ENCODE measurements around the gene CDC20B.

The CDC20B gene

GRCh38 chr5:55175781-55176175 lies 2.8 kb upstream of the CDC20B start:
- no peak for TF ChIP-seq YY1 (IDR thresholded peaks at IDR 0.05; ENCODE audit: insufficient read depth, insufficient read length)
- TF ChIP-seq ZNF274 (IDR thresholded peaks at IDR 0.05; ENCODE audit: low read depth, low read length): no peak
- no peak for TF ChIP-seq SUZ12 (IDR thresholded peaks at IDR 0.05; ENCODE audit: extremely low read depth, insufficient read depth, insufficient read length)
- no peaks in the 10 kb centered on the region for H3K36me3 ChIP-seq (ENCODE audit: insufficient read depth, insufficient read length, low read length)
- H3K4me3 ChIP-seq (ENCODE audit: insufficient read length, low read depth): peak overlapping the region; percentile 24
- H3K4me1 ChIP-seq (ENCODE audit: insufficient read depth, insufficient read length): no peaks in the 10 kb centered on the region
- peak overlapping the region; percentile 42 for H3K9ac ChIP-seq (ENCODE audit: insufficient read length, low read depth)
- no peaks in the 10 kb centered on the region for H3K9me3 ChIP-seq (ENCODE audit: insufficient read depth, low read length)
- H3K27me3 ChIP-seq (ENCODE audit: insufficient read depth, insufficient read length): peaks cover 64% of the 10 kb centered on the region
- DNase-seq (ENCODE audit: low read depth, low spot score): no peak

DNA sequence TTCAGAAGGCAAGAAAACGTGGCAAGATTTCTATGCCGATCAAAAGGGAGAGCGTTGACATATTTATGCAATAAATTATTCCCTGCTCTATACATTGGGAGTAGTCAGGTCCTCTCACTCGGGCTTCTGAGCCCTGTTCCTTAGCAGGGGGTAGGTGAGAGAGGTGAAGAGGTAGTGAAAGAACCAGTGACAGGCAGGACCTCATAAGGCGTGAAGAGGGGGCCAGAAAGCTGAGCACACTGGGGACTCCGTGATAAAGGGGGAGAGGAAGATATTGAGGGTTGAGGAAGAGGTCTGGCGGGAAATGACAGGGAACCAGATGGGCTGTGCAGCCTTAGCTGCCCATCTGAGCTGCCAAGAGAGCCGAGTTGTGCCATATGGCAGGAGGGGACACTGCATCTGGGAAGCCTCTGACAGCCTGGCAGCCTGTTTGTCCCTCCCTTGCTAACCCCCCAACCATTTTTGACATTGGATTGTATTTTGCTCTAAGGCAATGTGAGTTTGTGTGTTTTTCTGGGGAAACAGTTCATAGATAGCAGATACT lies 782 bp upstream of the CDC20B start:
- TF ChIP-seq YY1 (IDR thresholded peaks at IDR 0.05; ENCODE audit: insufficient read depth, insufficient read length) (no peak), ZNF274 (IDR thresholded peaks at IDR 0.05; ENCODE audit: low read depth, low read length) (no peak), SUZ12 (IDR thresholded peaks at IDR 0.05; ENCODE audit: extremely low read depth, insufficient read depth, insufficient read length) (no peak)
- no peaks in the 10 kb centered on the region for H3K9me3 ChIP-seq (ENCODE audit: insufficient read depth, low read length)
- H3K4me1 ChIP-seq (ENCODE audit: insufficient read depth, insufficient read length): no peaks in the 10 kb centered on the region
- no peaks in the 10 kb centered on the region for H3K36me3 ChIP-seq (ENCODE audit: insufficient read depth, insufficient read length, low read length)
- no peak for DNase-seq (ENCODE audit: low read depth, low spot score)
- peaks cover 62% of the 10 kb centered on the region for H3K27me3 ChIP-seq (ENCODE audit: insufficient read depth, insufficient read length)
- H3K9ac ChIP-seq (ENCODE audit: insufficient read length, low read depth): peak overlapping the region; percentile 56
- H3K4me3 ChIP-seq (ENCODE audit: insufficient read length, low read depth): peak overlapping the region; percentile 37

GRCh38 chr5:55172051-55172899 lies 702 bp downstream of the CDC20B start:
- DNase-seq (ENCODE audit: low read depth, low spot score): peak; percentile 61
- TF ChIP-seq ZNF274 (IDR thresholded peaks at IDR 0.05; ENCODE audit: low read depth, low read length) (no peak), SUZ12 (IDR thresholded peaks at IDR 0.05; ENCODE audit: extremely low read depth, insufficient read depth, insufficient read length) (no peak), YY1 (IDR thresholded peaks at IDR 0.05; ENCODE audit: insufficient read depth, insufficient read length) (no peak)
- Histone ChIP-seq H3K9ac (ENCODE audit: insufficient read length, low read depth) (no peak overlapping the region), H3K36me3 (ENCODE audit: insufficient read depth, insufficient read length, low read length) (no peaks in the 10 kb centered on the region), H3K9me3 (ENCODE audit: insufficient read depth, low read length) (no peaks in the 10 kb centered on the region), H3K4me1 (ENCODE audit: insufficient read depth, insufficient read length) (no peaks in the 10 kb centered on the region), H3K27me3 (ENCODE audit: insufficient read depth, insufficient read length) (peaks cover 51% of the 10 kb centered on the region), H3K4me3 (ENCODE audit: insufficient read length, low read depth) (no peak overlapping the region)

DNA sequence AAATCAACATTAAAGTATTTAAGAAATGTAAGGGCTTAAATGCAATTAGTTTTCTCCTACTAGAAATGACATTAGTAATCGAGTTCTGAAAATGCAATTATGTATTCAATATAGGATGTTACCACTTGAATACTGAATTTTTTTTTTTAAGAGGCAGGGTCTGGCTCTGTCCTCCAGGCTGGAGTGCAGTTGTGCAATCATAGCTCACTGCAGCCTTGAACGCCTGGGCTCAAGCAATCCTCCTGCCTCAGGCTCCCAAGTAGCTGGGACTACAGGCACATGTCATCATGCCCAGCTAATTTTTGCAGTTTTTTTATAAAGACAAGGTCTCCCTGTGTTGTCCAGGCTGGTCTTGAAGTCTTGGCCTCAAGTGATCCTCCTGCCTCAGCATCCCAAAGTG lies 1.5 kb downstream of the CDC20B start:
- no peak for TF ChIP-seq YY1 (IDR thresholded peaks at IDR 0.05; ENCODE audit: insufficient read depth, insufficient read length)
- TF ChIP-seq ZNF274 (IDR thresholded peaks at IDR 0.05; ENCODE audit: low read depth, low read length): no peak
- no peak for TF ChIP-seq SUZ12 (IDR thresholded peaks at IDR 0.05; ENCODE audit: extremely low read depth, insufficient read depth, insufficient read length)
- Histone ChIP-seq H3K9me3 (ENCODE audit: insufficient read depth, low read length) (no peaks in the 10 kb centered on the region), H3K4me1 (ENCODE audit: insufficient read depth, insufficient read length) (no peaks in the 10 kb centered on the region), H3K4me3 (ENCODE audit: insufficient read length, low read depth) (no peak overlapping the region), H3K36me3 (ENCODE audit: insufficient read depth, insufficient read length, low read length) (peaks cover 3% of the 10 kb centered on the region), H3K27me3 (ENCODE audit: insufficient read depth, insufficient read length) (peaks cover 43% of the 10 kb centered on the region), H3K9ac (ENCODE audit: insufficient read length, low read depth) (no peak overlapping the region)
- no peak for DNase-seq (ENCODE audit: low read depth, low spot score)

GRCh38 chr5:55162666-55163065 lies 10.3 kb downstream of the CDC20B start:
- H3K27me3 ChIP-seq (ENCODE audit: insufficient read depth, insufficient read length): no peaks in the 10 kb centered on the region
- DNase-seq (ENCODE audit: low read depth, low spot score): no peak
- H3K9ac ChIP-seq (ENCODE audit: insufficient read length, low read depth): no peak overlapping the region
- no peak for TF ChIP-seq SUZ12 (IDR thresholded peaks at IDR 0.05; ENCODE audit: extremely low read depth, insufficient read depth, insufficient read length)
- TF ChIP-seq ZNF274 (IDR thresholded peaks at IDR 0.05; ENCODE audit: low read depth, low read length): no peak
- TF ChIP-seq YY1 (IDR thresholded peaks at IDR 0.05; ENCODE audit: insufficient read depth, insufficient read length): no peak
- H3K4me3 ChIP-seq (ENCODE audit: insufficient read length, low read depth): no peak overlapping the region
- no peaks in the 10 kb centered on the region for H3K9me3 ChIP-seq (ENCODE audit: insufficient read depth, low read length)
- H3K36me3 ChIP-seq (ENCODE audit: insufficient read depth, insufficient read length, low read length): peaks cover 53% of the 10 kb centered on the region
- H3K4me1 ChIP-seq (ENCODE audit: insufficient read depth, insufficient read length): no peaks in the 10 kb centered on the region

DNA sequence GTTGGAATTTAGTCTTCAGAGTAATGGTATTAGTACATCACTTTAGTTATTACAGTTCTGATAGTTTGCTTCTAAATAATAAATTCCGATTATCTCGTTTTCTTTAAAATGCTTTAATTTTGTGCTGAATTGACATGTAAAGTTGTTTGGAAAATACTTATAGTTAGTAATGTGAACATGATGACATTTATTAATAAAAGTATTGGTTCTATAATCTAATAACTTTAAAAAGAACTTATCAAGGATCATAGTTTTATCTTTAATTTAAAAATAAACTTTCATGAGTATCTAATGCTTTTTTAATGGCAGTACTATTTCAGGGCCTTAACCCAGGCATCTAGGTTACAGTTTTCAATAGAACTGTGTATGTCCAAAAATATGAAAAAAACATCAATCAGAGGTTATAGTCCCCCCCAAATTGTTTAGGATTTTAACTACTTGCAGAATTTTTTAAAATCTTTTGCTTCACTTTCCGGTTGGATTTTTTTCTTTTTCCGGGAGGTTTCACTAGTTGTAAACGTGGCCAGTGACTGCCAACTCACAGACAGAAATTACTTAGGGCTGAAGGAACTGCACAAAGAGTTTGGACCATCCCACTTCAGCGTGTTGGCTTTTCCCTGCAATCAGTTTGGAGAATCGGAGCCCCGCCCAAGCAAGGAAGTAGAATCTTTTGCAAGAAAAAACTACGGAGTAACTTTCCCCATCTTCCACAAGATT lies 12.3 kb downstream of the CDC20B start:
- peak; percentile 36 for DNase-seq (ENCODE audit: low read depth, low spot score)
- no peaks in the 10 kb centered on the region for H3K27me3 ChIP-seq (ENCODE audit: insufficient read depth, insufficient read length)
- H3K4me3 ChIP-seq (ENCODE audit: insufficient read length, low read depth): peak overlapping the region; percentile 55
- no peak for TF ChIP-seq SUZ12 (IDR thresholded peaks at IDR 0.05; ENCODE audit: extremely low read depth, insufficient read depth, insufficient read length)
- H3K4me1 ChIP-seq (ENCODE audit: insufficient read depth, insufficient read length): no peaks in the 10 kb centered on the region
- H3K9me3 ChIP-seq (ENCODE audit: insufficient read depth, low read length): no peaks in the 10 kb centered on the region
- peak overlapping the region; percentile 74 for H3K9ac ChIP-seq (ENCODE audit: insufficient read length, low read depth)
- peaks cover 42% of the 10 kb centered on the region for H3K36me3 ChIP-seq (ENCODE audit: insufficient read depth, insufficient read length, low read length)
